ENCODE measurements around the gene FOXA3. TPM values are rescaled to one million over a fixed set of nuclear protein-coding genes. Genes with fewer than 3 reads are reported as not detected.

The FOXA3 gene
- total RNA-seq, 2 experiments from 2014 or later = not detected

DNA sequence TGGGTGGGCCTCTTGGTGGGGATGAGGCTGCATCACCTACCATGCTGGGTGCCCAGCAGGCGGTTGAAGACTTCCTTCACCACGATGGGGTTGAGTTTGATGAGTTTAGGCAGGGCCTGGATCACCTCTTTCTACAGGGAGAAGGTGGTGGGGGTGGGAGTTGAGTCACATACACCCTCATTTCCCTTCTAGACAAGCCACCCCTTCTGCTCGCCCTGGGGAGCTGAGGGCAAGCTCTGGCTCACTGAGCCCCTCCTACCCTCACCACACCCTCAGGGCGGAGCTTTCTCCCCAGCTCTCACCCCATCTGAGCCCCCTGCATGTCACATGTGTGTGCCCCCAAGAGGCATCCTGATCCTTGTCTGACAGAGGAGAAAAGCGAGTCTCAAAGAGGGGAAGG is 41.4 kb upstream of the FOXA3 start:
- peaks cover 24% of the 10 kb centered on the region for H3K36me3 Mint-ChIP-seq (ENCODE audit: low read depth)
- H3K9me3 Mint-ChIP-seq = no peaks in the 10 kb centered on the region
- H3K27me3 Mint-ChIP-seq = no peaks in the 10 kb centered on the region
- POLR2A ChIA-PET = no interaction called here
- no peaks in the 10 kb centered on the region for H3K4me1 Mint-ChIP-seq
- DNase-seq = no peak
- H3K4me3 Mint-ChIP-seq = no peak overlapping the region
- no peak overlapping the region for H3K27ac Mint-ChIP-seq
- CTCF ChIA-PET = interaction anchor here (1.0 to 1.6 kb wide), 3 partner anchors 10 to 23 kb away, joined by 3 to 4 read pairs (median 4); no protein-coding TSS in a partner anchor

DNA sequence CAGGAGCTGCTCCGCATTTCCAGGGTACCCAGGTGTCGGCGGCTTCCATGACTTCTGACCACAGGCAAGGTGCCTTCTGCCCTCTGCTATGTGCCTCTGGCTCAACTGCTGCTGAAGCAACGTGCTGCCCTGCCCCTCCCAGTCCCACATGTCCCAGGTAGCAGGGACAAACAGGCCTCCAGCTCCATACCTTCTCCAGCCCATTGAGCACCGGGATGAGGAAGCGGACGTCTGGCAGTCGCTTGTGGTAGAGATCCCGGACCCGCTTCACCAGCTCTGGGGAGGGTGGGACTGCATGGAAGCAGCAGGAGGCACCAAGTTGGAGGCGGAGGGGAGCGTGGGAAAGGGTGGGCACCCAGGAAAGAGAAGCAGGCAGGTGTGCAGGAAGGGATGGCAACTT is 40.9 kb upstream of the FOXA3 start:
- no peak overlapping the region for H3K4me3 Mint-ChIP-seq
- no peaks in the 10 kb centered on the region for H3K9me3 Mint-ChIP-seq
- H3K27me3 Mint-ChIP-seq = no peaks in the 10 kb centered on the region
- H3K27ac Mint-ChIP-seq = no peak overlapping the region
- H3K36me3 Mint-ChIP-seq (ENCODE audit: low read depth) = peaks cover 24% of the 10 kb centered on the region
- ChIA-PET CTCF (interaction anchor here (1.0 to 1.6 kb wide), 4 partner anchors 9 to 24 kb away, joined by 3 to 4 read pairs (median 4); no protein-coding TSS in a partner anchor), POLR2A (no interaction called here)
- DNase-seq = no peak
- no peaks in the 10 kb centered on the region for H3K4me1 Mint-ChIP-seq

GRCh38 chr19:45824041-45824471 is 40.1 kb upstream of the FOXA3 start:
- ChIA-PET CTCF (interaction anchor here (1.1 to 1.5 kb wide), 3 partner anchors 22 to 53 kb away, joined by 3 to 6 read pairs (median 3); no protein-coding TSS in a partner anchor), POLR2A (no interaction called here)
- Mint-ChIP-seq H3K36me3 (ENCODE audit: low read depth) (peaks cover 29% of the 10 kb centered on the region), H3K4me1 (no peaks in the 10 kb centered on the region), H3K27me3 (no peaks in the 10 kb centered on the region), H3K4me3 (no peak overlapping the region), H3K9me3 (no peaks in the 10 kb centered on the region), H3K27ac (no peak overlapping the region)
- DNase-seq = no peak

DNA sequence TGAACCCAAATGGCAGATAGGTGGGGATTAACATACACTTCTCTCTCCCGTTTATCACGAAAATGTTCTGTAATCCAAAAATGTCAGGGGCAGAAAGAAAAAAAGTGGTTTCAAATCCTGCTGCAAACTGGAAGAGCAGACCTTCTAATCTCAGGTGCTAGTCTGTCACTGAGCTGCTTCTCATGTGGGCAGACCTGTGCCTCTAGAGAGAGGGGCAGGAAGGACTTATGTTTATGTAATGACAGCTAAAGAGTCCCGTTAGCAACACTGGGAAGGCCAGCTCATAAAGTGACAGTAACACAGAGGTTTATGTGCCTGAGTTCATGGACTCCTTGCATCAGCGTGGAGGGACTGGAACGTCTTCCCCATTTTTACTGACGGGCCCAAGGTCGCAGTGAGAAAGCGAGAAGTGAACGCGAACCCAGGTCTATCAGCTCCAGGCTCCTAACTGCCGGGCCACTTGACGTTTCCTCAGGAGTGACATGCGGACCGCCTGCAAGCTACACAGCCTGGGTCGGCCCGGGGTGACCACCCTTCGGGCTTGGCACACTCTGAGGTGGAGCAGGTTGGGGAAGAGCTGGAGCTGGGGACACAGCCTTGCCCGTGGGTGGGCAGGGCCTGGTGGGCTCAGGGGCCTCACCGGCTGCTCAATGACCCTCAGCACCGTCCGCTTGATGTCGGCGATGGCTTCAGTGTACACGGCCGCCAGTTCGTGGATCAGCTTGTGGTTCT is 39.4 kb upstream of the FOXA3 start:
- DNase-seq = no peak
- Mint-ChIP-seq H3K36me3 (ENCODE audit: low read depth) (peaks cover 36% of the 10 kb centered on the region), H3K4me1 (no peaks in the 10 kb centered on the region), H3K4me3 (no peak overlapping the region), H3K27me3 (no peaks in the 10 kb centered on the region), H3K27ac (no peak overlapping the region), H3K9me3 (no peaks in the 10 kb centered on the region)
- ChIA-PET CTCF (interaction anchor here (1.2 to 2.2 kb wide), 3 partner anchors 8 to 54 kb away, joined by 3 to 15 read pairs (median 6); no protein-coding TSS in a partner anchor), POLR2A (no interaction called here)

DNA sequence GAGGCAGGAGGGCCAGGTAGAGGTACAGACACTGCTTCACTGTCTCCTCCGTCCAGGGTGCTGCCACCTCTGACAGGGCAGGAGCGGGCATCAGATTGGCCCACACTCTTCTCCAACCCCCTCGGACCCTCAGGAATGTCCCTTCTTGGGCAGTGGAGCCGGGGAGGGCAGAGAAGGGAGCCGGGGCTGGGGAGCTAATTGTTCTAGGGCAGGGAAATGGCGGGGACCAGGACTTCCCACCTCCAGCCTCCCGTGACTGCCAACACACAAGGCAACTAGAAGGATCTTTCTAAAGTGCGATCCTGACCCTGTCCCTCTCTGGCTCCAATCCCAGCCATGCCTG is 38.9 kb upstream of the FOXA3 start:
- H3K4me3 Mint-ChIP-seq = no peak overlapping the region
- ChIA-PET POLR2A (no interaction called here), CTCF (interaction anchor here (0.5 to 2.2 kb wide), 3 partner anchors 8 to 429 kb away, joined by 3 to 15 read pairs (median 4); no protein-coding TSS in a partner anchor)

DNA sequence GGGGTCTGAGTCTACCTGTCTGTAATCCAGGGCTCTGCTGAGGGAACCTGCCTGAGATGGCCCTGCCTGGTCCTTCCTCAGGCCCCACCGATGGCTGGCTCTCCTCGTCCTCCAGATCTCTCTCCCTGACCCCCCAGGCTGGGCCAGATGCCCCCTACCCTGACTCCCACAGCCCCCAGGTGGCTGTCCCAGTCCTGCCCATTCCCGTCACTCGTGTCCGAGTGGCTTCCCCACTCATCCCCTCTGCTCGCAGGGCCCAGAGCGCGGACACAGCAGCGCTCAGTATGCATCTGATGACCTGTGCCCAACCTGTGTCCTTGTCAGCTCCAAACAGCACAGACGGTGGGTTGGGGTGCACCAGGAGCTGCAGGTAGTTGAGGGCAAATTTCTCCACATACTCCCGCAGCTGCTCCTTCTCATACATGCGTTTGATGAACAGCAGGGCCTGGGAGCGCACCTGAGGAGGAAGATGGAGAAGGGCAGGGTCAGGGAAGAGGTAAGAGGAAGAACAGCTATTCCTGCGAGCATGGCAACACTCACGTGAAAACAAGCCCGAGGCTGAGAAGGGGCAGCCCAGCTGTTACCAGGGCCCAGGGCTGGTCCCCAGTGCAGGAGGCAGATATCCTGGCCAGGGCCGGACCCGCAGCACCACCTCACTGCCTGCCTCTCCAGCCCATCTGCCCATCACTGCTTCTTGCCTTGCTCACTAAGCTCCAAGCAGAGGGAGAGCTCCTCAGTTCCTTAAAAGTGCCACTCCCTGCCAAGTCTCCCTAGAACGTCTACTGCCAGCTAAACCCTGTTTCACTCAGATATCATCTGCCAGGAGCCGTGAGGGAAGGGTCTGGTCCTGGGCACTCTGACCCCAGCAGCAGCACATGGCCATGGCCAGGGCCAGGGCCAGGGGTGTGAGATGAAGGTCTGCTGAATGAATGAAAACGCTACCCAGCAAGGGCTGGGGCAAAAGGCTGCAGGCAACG is 37.9 kb upstream of the FOXA3 start:
- Mint-ChIP-seq H3K9me3 (no peaks in the 10 kb centered on the region), H3K27ac (no peak overlapping the region), H3K27me3 (no peaks in the 10 kb centered on the region), H3K4me1 (no peaks in the 10 kb centered on the region), H3K4me3 (no peak overlapping the region), H3K36me3 (ENCODE audit: low read depth) (peaks cover 42% of the 10 kb centered on the region)
- CTCF ChIA-PET = interaction anchor here (0.5 to 2.2 kb wide), 3 partner anchors 9 to 428 kb away, joined by 3 to 15 read pairs (median 4); no protein-coding TSS in a partner anchor
- POLR2A ChIA-PET = no interaction called here
- DNase-seq = no peak

More for the DNA sequence above, 38.9 kb upstream of the FOXA3 start:
- Mint-ChIP-seq H3K36me3 (ENCODE audit: low read depth) (peaks cover 38% of the 10 kb centered on the region), H3K27me3 (no peaks in the 10 kb centered on the region), H3K9me3 (no peaks in the 10 kb centered on the region), H3K27ac (no peak overlapping the region), H3K4me1 (no peaks in the 10 kb centered on the region)
- DNase-seq = no peak

GRCh38 chr19:45826934-45827333 is 37.2 kb upstream of the FOXA3 start:
- H3K27ac Mint-ChIP-seq = no peak overlapping the region
- peaks cover 45% of the 10 kb centered on the region for H3K36me3 Mint-ChIP-seq (ENCODE audit: low read depth)
- H3K4me1 Mint-ChIP-seq = no peaks in the 10 kb centered on the region
- no peaks in the 10 kb centered on the region for H3K27me3 Mint-ChIP-seq
- H3K9me3 Mint-ChIP-seq = no peaks in the 10 kb centered on the region
- CTCF ChIA-PET = interaction anchor here (0.9 to 2.2 kb wide), 3 partner anchors 10 to 30 kb away, joined by 3 to 15 read pairs (median 9); no protein-coding TSS in a partner anchor
- no peak overlapping the region for H3K4me3 Mint-ChIP-seq
- POLR2A ChIA-PET = no interaction called here
- no peak for DNase-seq

- no peaks in the 10 kb centered on the region for H3K27me3 Mint-ChIP-seq
Observed at GRCh38 chr19:45827459-45828093, 36.5 kb upstream of the FOXA3 start.

DNA sequence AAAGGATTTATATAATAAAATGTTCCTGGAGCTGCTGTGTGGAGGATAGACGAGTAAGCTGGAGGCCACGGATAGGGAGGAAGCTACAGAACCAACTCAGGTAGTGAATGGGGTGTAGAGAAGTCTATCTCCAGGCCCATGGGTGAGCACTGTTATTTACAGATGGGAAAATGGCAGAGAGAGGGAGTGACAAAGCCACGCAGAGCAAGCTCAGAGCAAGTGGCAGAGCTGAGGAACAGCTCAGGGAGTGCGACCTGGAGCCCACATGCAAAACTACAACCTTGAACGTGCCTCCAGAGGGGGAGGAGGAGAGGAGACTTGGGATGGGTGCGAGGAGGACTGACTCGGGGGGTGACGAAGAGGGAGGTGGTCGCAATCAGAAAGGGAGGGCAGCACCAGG is 35.6 kb upstream of the FOXA3 start:
- CTCF ChIA-PET = interaction anchor here (2.1 kb wide), 1 partner anchor 12 kb away, joined by 9 read pairs; no protein-coding TSS in a partner anchor
- Mint-ChIP-seq H3K27me3 (no peaks in the 10 kb centered on the region), H3K36me3 (ENCODE audit: low read depth) (peaks cover 52% of the 10 kb centered on the region), H3K4me3 (no peak overlapping the region), H3K4me1 (no peaks in the 10 kb centered on the region), H3K27ac (no peak overlapping the region), H3K9me3 (no peaks in the 10 kb centered on the region)
- POLR2A ChIA-PET = no interaction called here
- no peak for DNase-seq

More at GRCh38 chr19:45827459-45828093, 36.5 kb upstream of the FOXA3 start:
- H3K4me1 Mint-ChIP-seq = no peaks in the 10 kb centered on the region
- no peak for DNase-seq
- H3K27ac Mint-ChIP-seq = no peak overlapping the region
- peaks cover 51% of the 10 kb centered on the region for H3K36me3 Mint-ChIP-seq (ENCODE audit: low read depth)
- no peaks in the 10 kb centered on the region for H3K9me3 Mint-ChIP-seq
- POLR2A ChIA-PET = no interaction called here
- H3K4me3 Mint-ChIP-seq = no peak overlapping the region
- CTCF ChIA-PET = interaction anchor here (2.1 kb wide), 1 partner anchor 11 kb away, joined by 9 read pairs; no protein-coding TSS in a partner anchor

DNA sequence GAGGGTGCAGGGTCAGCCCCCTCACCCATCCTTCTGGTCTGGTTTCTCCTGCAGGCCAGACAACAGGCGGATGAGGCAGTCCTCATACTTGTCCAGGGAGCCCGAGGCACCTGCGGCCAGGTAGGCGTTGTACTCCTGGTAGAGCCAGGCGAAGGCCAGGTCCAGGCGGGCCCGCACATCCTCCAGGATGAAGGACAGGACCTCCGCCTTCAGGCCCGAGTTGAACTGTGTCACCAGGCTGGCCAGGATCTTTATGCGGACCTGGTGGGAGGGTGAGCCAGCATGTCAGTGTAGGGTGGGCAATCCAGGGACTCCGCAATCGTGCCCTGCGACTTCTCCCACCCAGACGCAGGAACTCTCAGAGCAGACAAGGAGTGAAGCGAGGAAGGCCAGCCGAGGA is 35.2 kb upstream of the FOXA3 start:
- peaks cover 54% of the 10 kb centered on the region for H3K36me3 Mint-ChIP-seq (ENCODE audit: low read depth)

DNA sequence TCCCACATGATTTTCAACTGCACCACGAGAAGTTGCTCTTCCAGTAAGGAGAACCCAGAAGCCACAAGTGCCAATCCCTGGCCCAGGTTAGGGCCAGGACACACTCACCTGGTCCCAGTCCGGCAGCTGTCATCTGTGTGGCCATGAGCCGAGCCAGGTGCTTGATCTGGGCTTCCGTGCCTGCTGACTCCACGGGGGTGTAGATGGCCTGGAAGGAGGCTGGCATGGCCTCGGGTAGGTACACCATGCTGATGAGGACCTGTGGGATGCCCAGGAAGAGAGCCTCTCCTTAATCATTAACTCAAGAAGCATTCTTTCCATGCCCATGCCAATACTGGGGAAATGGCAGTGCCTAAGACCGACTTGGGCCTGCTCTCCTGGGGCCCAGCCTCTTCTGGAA is 29.2 kb upstream of the FOXA3 start:
- DNase-seq = no peak
- no peaks in the 10 kb centered on the region for H3K27me3 Mint-ChIP-seq
- ChIA-PET CTCF (interaction anchor here (0.6 to 1.0 kb wide), 3 partner anchors 17 to 29 kb away, joined by 3 to 5 read pairs (median 3); partner anchors contain the start of genes FOXA3 and SYMPK), POLR2A (no interaction called here)
- no peaks in the 10 kb centered on the region for H3K4me1 Mint-ChIP-seq
- no peak overlapping the region for H3K27ac Mint-ChIP-seq
- no peak overlapping the region for H3K4me3 Mint-ChIP-seq
- peaks cover 60% of the 10 kb centered on the region for H3K36me3 Mint-ChIP-seq (ENCODE audit: low read depth)
- H3K9me3 Mint-ChIP-seq = no peaks in the 10 kb centered on the region

More for the DNA sequence above, 35.2 kb upstream of the FOXA3 start:
- no peaks in the 10 kb centered on the region for H3K4me1 Mint-ChIP-seq
- H3K27me3 Mint-ChIP-seq = no peaks in the 10 kb centered on the region
- no peak overlapping the region for H3K27ac Mint-ChIP-seq
- POLR2A ChIA-PET = no interaction called here
- H3K4me3 Mint-ChIP-seq = no peak overlapping the region
- DNase-seq = no peak
- no peaks in the 10 kb centered on the region for H3K9me3 Mint-ChIP-seq
- CTCF ChIA-PET = interaction anchor here (1.0 to 2.1 kb wide), 2 partner anchors 12 to 36 kb away, joined by 4 to 9 read pairs; partner anchors contain the start of gene DMWD

GRCh38 chr19:45842198-45842597 is 21.9 kb upstream of the FOXA3 start:
- H3K27me3 Mint-ChIP-seq = no peaks in the 10 kb centered on the region
- CTCF ChIA-PET = no interaction called here
- H3K4me3 Mint-ChIP-seq = no peak overlapping the region
- peaks cover 1% of the 10 kb centered on the region for H3K4me1 Mint-ChIP-seq
- H3K9me3 Mint-ChIP-seq = no peaks in the 10 kb centered on the region
- POLR2A ChIA-PET = no interaction called here
- H3K36me3 Mint-ChIP-seq (ENCODE audit: low read depth) = peaks cover 69% of the 10 kb centered on the region
- DNase-seq = no peak
- no peak overlapping the region for H3K27ac Mint-ChIP-seq
